Measurements from ENCODE around the gene EYS.
A peak's percentile ranks its signal among the peaks of the same experiment; 100 is the strongest.

The EYS gene

DNA sequence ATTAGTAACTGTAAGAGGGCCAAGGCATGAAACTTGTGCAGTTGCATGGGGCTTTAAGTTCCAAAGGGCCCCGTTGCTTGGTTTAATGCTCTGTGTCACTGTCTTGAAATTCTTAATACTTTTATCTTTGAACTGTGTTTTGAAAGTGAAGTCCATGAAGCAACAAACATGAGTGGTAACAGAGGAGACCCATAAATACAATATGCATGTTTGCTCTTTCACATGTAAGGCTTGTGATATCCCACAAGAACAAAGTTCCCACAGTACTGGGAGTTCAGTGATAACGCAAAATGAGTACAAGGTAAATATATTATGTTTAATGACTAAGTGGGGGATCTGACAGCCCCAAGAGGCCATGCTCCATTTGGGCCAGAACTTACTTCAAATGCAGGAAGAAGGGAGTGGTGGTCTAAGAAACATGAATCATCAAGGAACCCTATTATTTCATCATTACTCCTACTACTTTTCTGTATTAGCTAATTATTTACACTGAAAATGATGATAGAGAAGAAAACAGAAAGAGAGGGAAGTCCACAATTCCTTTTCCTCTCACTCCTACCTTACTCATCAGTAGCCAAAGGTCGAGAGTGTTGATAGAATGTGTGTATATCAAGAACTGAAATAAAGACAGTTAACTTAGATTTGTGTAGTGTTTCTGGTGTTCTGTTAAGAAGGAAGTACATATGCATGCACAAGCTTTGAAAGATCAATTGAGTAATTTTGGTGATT lies 1914.1 kb downstream of the EYS start:
- H3K4me3 ChIP-seq (ENCODE audit: low read depth, low read length), result no peak overlapping the region
- DNase-seq (ENCODE audit: low read depth), result no peak
- TF ChIP-seq, protein P1, sequence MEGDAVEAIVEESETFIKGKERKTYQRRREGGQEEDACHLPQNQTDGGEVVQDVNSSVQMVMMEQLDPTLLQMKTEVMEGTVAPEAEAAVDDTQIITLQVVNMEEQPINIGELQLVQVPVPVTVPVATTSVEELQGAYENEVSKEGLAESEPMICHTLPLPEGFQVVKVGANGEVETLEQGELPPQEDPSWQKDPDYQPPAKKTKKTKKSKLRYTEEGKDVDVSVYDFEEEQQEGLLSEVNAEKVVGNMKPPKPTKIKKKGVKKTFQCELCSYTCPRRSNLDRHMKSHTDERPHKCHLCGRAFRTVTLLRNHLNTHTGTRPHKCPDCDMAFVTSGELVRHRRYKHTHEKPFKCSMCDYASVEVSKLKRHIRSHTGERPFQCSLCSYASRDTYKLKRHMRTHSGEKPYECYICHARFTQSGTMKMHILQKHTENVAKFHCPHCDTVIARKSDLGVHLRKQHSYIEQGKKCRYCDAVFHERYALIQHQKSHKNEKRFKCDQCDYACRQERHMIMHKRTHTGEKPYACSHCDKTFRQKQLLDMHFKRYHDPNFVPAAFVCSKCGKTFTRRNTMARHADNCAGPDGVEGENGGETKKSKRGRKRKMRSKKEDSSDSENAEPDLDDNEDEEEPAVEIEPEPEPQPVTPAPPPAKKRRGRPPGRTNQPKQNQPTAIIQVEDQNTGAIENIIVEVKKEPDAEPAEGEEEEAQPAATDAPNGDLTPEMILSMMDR (IDR thresholded peaks at IDR 0.05; ENCODE audit: control insufficient read depth, extremely low read depth, insufficient read depth), result no peak

DNA sequence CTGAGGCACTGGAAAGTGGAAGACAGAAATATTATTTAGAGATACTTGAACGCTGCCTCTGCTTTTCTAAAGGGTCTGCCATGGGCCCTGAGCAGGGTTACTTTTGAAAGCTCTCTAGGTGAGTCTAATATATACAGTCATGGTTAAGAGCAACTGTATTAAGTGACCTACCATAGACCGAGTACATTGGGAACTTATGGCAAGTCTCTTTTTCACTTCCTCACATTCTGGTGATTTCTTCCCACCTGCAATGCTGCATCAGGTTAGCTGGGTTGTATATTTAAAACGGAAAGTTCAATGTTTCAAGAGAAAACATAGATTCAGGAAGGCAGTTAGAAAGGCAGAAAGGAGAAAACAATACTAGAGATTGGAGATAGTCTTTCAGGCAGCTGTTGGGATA lies 1916.7 kb downstream of the EYS start:
- no peak overlapping the region for H3K4me3 ChIP-seq (ENCODE audit: low read depth, low read length)
- TF ChIP-seq, protein P1 (IDR thresholded peaks at IDR 0.05; ENCODE audit: control insufficient read depth, extremely low read depth, insufficient read depth), result no peak
- no peak for DNase-seq (ENCODE audit: low read depth)

DNA sequence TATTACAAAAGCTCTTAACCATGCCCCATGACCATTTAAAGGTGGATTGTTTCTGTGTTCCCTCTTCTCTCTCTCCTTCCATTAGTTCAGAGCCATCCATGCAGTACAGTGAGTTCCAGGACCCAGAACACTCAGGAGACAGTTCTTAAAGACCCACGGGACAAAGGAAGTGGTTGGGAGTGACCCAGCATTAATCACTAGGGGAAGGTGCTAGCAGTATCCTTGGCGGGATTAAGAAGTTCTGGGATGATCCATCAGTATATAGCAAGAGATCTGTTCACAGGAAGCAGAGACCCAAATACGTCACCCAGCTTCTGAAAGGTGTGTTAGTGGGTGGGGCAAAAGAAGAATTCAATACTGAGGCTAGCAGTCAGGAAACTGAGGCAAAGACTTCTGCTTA lies 1917.3 kb downstream of the EYS start:
- TF ChIP-seq, protein P1 (IDR thresholded peaks at IDR 0.05; ENCODE audit: control insufficient read depth, extremely low read depth, insufficient read depth), result no peak
- no peak overlapping the region for H3K4me3 ChIP-seq (ENCODE audit: low read depth, low read length)
- DNase-seq (ENCODE audit: low read depth), result no peak

DNA sequence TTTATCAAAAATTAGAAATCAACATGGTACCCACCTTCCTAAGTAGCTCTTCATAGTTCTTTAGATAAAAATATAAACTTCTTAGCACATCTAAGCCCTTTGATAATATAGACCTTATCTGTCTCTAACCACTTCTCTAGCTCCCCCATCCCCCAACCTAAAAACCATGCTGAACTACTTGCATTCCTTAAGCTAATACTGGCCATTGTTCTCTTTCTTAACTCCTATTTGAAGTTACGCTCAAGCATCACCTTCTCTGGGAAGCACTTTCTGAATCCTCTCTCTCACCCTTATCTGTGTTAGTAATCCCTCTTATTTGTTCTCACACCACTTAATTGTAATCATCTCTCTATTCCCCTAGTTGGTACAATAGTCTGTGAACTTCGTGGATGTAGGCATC lies 1918.5 kb downstream of the EYS start:
- TF ChIP-seq, protein P1 (IDR thresholded peaks at IDR 0.05; ENCODE audit: control insufficient read depth, extremely low read depth, insufficient read depth), result no peak
- H3K4me3 ChIP-seq (ENCODE audit: low read depth, low read length), result no peak overlapping the region
- no peak for DNase-seq (ENCODE audit: low read depth)

DNA sequence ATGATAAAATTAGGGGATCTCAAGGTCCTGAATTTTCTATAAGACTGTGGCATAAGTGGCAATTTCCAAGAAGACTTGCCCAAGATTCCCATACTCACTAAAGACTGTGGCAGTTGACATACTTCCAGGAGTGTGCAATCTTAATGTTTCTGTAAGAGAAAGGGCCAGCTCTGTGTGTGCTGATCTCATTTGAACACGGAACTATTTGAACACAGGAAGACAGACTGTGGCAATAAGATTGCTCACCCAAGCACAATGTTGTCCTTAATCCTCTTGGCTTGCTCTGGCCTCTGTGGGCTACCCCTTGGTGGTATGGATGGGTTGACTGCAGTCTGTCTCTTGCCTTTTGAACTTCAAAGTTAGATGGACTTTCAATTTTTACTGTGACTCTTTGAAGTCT lies 1920.0 kb downstream of the EYS start:
- TF ChIP-seq, protein P1 (IDR thresholded peaks at IDR 0.05; ENCODE audit: control insufficient read depth, extremely low read depth, insufficient read depth), result no peak
- H3K4me3 ChIP-seq (ENCODE audit: low read depth, low read length), result no peak overlapping the region
- DNase-seq (ENCODE audit: low read depth), result no peak

DNA sequence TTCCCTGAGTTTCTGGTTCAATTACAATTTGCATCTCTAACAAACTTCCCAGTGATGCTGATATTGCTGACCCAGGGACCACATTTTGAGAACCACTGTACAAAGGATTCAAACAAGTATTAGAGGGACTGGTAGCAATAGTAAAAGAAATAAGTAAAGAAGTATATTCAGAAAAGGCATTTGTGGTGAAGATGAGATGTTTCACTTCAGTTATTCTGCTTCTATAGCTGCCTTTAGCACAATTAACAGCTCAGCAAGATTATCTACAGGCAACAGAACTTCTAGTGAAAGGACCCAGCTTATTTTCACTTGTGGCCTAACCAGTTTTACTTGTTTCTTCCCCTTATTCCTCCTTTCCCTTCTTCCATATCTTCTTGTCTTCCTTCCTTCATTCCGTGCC lies 1922.0 kb downstream of the EYS start:
- no peak overlapping the region for H3K4me3 ChIP-seq (ENCODE audit: low read depth, low read length)
- TF ChIP-seq, protein P1 (IDR thresholded peaks at IDR 0.05; ENCODE audit: control insufficient read depth, extremely low read depth, insufficient read depth), result no peak
- no peak for DNase-seq (ENCODE audit: low read depth)

DNA sequence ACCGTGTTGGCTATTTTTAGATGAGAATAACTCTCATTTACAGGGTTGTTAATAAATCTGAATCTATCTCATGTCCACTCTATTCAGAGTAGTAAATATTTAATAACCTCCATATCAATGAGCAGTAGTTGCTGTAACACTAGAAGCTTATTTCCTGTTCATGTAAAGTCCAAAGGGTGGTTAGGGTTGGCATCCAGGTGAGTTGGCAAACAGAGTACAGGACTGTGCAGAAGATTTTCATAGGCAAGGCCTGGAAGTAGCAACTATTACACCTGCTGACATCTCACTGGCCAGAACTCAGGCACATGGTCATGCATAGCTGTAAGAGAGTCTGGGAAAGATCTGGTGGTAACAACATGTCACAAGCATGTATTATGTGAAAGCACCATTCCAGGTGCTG lies 1923.9 kb downstream of the EYS start:
- TF ChIP-seq, protein P1 (IDR thresholded peaks at IDR 0.05; ENCODE audit: control insufficient read depth, extremely low read depth, insufficient read depth), result no peak
- peak; percentile 41 for DNase-seq (ENCODE audit: low read depth)
- H3K4me3 ChIP-seq (ENCODE audit: low read depth, low read length), result no peak overlapping the region

Data from LNCaP clone FGC (cell line).